ENCODE results near the gene PRKCA. TPM values are rescaled to one million over a fixed set of nuclear protein-coding genes. Genes with fewer than 3 reads are reported as not detected.

Gene PRKCA
- total RNA-seq, 1 donor from 2014 or later: 14.9 TPM

DNA sequence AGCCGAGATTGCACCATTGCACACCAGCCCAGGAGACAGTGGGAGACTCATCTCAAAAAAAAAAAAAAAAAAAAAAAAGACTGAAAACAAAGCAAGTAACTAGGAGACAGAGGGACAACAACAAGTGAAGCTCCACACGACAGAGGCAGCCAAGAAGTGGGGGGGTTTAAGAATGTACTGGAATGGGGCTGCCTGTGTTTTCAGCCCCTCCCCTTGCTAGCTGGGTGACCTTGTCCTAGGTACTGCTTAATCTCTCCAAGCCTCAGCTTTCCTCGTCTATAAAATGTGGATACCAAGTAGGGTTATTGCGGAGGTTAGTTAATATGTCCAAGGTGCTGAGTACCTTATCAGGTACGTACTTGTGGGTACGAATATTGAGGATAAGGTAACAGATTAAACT, 368.7 kb downstream of the PRKCA start:
- no peak for DNase-seq (ENCODE audit: low spot score)

DNA sequence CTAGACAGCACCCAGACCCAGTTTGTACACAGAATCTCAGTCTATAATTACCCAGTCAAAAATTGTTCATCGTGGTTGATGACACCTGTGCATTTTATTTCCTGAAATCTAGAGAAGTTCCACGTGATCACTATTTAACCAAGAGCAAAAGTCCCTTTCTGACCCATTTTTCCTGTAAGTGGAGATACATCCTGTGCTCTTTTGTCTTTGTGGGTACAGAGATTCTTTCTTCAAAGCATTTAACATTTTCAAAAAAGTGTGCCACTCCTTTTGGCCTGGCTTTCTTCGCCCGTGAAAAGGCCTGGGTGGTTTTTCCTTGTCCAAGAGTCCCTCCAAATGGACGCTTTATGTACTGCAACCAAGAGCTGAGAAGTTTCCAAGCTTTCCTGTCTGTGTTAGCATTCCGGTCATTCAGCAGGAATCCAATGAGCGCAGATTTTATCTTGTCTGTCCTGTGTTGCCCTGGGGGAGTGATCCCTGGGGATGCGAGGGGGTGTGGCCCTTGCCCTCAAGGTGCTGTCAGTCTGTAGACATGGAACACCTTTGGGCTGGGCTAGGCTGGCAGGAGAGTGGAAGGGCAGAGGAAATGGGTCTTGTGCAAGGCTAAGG, 371.4 kb downstream of the PRKCA start:
- no peak for DNase-seq (ENCODE audit: low spot score)

DNA sequence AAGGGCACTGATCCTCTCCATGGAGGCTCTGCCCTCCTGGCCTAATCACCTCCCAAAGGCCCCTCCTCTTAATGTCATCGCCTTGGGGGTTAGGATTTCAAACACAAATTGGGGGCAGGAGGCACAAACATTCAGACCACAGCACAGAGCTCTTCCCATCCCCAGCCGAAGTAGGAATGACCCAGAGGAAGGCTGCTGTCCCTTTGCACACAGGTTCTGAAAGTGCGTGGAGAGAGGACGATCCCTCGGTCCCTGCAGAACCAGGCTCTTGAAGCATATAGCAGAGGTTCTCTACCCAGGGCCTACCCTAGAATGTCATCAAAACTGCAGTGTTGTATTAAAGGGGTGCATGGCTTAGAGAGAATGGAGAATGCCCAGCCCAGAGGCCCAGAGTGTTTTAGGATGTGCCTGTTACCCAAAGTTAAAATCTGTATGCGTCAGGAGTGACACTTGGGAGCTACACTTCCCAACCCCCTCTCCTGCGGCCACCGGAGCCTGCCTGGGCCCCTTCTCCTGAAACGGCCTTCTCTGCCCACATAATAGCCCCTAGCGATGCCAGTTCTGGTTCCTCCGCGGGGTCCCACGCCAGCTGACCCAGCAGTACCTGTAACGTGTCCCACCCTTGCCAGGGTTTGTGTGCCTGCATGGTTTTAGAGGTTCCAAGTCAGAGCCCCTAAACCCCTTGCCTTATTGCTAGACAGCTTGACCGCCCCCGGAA, 373.0 kb downstream of the PRKCA start:
- DNase-seq (ENCODE audit: low spot score): no peak

DNA sequence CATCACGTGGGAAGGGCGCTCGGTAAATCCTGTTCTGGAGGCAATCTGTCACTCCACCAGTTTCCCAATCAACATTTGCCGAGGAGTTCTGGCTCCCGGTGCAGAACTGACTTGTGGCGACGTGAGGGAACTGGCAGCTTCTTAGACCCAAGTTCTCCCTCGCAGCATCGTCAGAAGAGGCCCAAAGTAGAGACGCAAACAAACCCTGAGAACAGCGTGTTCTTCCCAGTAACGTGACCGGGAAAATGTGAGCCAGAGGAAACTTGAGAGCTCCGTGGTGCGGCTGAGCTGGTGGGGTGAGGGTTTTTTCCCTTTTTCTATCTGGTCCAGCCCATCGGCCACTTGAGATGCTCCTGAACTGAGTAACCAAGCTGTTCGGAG, 373.6 kb downstream of the PRKCA start:
- no peak for DNase-seq (ENCODE audit: low spot score)

DNA sequence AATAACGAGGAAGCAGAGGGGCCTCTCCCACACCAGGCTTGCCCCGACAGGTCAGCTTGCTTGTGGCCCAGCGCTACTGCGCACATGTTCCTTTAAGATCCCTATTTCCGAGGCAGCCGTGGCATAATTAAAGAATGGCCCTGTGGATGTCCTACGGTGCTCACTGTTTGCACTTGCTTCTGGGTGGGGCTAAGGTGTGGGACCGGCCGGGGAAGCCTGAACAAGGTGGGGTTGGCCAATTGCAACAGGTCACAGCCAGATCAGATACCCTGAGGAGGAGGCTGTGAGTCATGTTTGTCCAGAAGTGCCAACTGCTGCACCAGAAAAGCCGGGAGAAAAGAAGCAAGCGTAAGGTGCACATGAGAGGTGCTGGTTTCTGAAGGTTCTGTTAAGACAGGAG, 374.0 kb downstream of the PRKCA start:
- no peak for DNase-seq (ENCODE audit: low spot score)

DNA sequence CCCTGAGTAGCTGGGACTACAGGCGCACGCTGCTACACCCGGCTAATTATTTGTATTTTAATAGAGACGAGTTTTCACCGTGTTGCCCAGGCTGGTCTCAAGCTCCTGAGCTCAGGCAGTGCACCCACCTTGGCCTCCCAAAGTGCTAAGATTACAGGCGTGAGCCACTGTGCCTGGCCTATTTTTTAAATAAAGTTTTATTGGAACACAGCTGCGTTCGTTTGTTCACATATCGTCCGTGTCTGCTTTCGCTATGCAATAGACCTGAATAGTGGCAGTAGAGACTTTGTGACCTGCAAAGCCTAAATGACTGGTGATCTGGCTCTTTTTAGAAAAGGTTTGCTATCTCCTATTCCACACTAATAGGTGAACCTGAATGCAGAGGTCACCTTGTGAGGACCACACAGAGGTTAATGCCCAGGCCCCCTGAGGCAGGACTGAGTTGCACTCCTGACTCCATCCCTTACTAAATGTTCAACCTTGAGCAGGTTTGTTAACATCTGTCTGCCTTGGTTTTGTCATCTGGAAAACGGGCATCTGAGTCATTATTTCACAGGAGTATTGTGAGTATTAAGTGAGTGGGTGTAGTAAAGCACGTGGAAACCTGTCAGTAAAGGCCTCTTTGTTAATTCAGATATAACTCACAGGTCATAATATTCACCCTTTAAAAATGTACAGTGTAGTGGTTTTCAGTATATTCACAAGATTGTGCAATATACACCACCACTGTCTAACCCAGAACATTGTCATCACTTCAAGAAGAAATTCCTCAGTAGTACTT, 375.0 kb downstream of the PRKCA start:
- no peak for DNase-seq (ENCODE audit: low spot score)

DNA sequence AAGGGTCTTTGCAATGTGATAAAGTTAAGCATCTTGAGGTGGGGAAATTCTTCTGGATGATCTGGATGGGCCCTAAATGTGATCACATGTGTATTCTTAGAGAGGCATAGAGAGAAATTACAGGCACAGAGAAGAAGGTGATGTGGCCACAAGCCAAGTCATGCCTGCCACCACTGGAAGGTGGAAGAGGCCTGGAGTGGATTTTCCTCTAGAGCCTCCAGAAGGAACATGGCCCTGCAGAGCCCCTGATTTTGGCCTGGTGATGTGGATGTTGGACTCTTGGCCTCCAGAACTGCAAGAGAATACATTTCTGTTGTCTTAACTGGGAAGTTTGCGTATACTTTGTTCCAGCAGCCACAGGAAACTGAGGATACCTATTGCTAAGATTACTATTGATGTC, 375.6 kb downstream of the PRKCA start:
- DNase-seq (ENCODE audit: low spot score): no peak

DNA sequence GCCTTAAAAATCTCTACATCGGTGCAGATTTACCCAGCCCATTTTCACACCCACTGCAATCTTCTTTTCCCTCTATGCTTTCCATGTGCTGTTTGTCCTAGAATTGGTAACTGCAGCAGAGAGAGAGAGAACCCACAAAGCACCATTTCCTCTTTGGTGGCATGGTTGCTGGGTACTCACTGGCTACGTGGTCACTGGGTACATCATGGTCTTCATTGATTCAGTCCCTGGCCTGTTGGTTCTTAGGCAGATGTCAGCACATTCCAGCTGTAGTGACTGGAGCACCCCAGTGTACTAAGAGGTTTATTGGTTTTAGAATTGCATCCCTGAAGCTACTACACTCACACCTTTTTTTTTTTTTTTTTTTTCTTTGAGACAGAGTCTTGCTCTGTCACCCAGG, 376.4 kb downstream of the PRKCA start:
- DNase-seq (ENCODE audit: low spot score): no peak

DNA sequence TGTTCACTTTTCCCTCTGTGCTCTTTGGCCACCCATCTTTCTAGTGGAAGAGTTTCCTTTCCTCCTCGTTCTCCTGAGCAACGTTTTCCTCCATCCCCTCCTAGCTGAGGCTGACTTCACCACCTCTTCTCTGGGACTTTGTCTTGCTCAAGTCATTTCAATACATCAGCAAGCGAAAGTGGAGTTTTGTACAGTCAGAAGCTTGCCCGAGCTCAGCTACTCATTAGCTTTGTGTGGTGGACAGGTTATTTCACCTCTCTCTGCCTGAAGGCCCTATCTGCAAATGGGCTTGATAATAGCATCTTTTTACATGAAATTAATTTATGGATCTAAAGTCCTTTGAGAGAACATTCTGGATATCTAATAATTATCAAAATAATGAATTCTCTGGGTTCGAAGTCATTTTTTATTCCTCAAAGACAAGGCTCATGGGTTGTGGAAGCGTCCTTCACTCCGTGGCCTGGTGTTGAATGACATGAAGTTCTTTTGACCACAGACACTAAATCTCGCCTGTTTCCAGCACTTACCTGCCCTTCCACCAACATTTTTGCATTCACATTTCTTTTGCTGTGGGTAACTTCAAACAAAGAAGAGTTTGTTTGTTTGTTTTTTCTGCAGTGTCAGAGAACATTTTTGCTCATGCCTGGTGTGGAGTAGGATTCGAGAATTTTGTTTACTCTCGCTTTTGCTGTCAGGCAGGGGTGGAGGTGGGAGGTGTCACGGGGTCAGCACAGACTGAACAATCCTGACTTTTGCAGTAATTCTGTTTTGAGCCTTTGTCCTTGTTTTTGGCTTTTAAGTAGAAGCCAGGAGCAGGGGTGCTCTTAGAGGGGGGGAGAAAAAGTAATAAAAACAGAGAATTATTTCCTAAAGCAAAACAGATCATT, 377.5 kb downstream of the PRKCA start:
- DNase-seq (ENCODE audit: low spot score): no peak

DNA sequence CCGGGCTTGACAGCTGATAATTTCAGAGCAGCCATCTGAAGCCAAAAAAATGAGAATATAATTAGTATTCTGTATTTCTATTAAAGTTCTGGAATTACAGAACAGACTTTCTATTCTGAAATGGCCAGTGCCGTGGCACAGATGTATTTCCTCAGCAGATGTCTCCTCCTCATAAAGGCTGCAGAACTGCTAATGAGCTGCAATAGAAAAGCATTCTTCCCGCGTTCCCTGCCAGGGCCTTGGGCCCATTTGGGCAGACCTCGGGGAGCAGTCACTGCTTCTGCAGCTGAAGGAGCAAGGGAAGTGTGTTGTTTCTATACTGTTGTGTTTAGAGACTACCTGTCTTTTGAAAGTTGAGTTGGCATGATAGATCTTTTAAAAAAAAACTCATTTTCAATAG, 379.9 kb downstream of the PRKCA start:
- DNase-seq (ENCODE audit: low spot score): no peak

DNA sequence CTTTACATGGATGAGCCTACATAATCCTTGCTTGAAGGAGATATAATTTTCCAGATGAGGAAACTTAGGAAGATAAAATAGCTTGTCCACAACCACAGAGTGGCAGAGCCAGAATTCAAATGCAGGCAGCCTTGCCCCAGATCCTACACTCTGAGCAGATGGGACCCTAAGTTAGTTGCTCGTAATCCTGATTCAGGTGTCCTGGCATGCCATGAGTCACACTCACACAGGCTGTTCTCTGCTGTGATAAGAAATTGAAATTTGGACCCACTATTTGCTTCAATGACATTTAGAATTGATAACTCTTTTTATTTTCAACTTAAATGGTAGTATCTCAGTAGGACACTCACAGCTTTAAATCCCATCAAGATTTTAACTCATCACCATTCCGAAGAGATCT, 381.8 kb downstream of the PRKCA start:
- DNase-seq (ENCODE audit: low spot score): no peak

DNA sequence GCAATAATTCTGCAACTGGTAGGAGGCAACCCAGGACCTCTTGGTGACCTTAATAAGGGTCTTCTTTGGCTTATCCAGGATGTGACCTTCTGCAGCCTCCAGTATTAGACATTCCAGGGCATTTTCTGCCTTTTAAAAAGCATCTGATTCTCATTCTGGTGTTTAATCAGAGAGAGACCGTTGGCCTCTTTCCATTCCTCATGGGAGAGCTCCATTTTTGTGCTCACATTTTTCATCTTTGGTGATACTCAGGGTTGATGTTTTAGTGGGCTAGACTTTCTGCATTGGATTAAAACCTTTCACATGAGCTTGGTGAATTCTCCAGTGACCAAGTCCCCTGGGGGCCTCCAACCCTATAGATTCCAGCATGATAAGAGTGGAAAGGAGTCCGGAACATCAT, 382.3 kb downstream of the PRKCA start:
- no peak for DNase-seq (ENCODE audit: low spot score)

DNA sequence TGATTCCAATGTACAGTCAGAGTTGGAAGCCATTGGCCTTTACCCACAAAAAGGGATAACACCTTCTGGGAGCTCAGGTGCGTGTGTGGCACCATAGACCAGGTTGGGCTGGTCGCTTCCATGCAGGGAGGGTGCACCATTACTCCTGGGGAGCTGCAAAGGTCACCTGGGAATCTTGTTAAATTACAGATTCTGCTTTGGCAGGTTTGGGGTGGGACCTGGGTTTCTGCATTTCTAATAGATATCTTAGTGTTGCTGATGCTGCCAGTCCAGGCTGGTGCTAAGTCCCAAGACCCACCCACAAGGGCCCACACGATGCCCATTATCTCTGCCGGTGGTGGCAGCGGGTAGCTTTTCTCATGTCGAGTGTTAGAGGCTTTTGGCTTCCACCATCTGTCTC, 384.2 kb downstream of the PRKCA start:
- no peak for DNase-seq (ENCODE audit: low spot score)

DNA sequence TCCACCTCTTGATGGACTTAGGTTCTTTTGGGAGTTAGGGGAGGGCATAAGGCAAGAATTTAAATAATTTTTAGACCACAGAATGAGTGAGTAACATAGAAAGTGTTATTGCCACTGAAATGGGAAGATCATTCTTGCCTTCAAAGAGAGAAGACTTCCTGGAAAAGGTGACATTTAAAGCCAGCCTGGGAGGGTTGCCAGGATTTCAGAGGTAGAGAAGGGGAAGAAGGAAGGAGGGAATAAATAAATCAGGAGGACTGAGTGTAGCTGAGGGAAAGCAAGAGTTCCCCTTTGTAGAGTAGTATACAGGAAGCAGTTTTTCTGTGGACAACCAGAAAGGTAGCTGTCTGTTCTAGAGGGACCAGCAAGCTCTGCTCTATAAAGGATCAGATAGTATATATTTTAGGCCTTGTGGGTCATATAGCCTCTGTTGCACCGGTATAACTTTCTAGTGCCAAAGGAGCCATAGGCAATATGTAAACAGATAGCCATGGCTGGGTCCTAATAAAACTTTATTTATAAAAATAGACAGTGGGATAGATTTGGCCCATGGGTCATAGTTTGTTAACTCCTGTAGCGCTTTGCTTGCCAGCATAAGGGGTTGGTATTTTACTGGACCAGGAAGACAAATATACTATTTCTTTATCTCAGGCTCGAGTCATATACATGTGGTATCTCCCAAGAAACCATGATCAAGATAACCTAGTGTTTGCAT, 385.3 kb downstream of the PRKCA start:
- no peak for DNase-seq (ENCODE audit: low spot score)

DNA sequence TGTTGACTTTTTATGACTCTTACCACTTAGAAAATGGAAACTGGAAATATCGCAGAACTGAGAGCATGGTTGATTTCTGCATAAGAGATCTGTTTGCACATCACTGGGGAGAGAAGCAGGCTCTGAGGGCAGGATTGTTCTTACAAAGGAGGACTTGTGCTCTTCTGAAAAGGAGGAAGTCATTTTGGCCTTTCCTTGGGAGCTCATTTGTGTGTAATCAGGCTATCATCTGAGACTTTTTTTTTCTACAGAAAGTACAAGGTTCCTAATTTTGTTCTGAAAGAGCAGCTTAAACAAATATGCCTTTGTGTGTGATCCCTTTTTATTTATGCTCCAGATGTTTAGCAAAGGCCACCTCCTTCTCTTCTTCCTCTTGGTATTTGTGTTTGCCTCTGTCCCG, 386.8 kb downstream of the PRKCA start:
- no peak for DNase-seq (ENCODE audit: low spot score)

DNA sequence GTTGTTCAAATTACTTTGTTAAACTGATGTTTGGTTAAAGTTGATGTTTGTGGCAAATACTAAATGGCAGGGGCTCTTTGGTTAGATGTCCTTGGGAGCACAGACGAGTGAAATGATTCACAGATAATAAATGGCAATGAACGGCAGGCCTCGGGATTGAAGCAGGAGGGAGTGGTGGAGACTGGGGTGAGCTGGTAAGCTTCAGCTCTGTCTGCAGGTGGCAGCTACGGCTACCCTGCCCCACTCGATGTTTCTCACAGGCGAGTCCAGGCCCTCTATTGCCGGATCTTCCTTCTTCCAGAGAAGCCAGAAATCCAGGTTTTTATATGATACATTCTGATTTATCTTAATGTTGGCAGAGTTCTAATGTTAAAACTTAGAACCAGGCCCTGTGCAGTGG, 387.8 kb downstream of the PRKCA start:
- no peak for DNase-seq (ENCODE audit: low spot score)

DNA sequence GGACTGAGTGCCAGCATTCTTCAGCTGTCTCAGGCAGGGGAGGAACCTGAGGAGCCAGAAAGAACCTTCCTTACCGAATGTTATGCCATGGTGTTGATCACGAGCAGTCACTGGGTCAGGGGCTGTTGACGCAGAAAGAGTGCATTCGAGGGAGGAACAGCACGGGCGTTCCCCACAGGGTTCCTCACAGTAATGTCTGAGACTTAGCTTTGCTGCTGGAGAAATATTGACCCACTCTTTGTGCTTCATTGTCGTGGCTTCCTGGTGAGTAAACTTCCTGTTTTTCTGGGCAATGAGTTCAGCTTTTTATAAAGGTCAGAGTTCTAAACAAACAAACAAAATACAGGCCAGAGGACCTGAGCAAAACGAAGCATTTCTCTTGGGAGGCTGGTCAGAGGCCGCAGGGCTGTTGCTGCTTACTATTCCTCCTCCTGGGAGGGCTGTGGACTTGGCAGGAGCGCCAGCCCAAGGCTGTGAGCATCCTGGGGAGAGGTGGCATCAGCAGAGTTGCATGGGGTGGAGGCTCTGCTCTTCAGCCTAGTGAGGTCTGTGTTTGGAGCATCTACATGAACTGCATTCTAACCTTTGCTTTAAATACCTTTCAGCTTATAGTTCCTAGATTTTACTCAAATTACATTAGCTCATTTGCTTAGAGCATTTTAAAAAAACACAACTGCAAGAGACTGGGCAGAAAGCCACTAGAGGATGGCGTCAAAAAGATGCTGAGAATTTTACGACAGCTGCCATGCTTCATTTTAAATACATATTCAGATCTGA, 389.4 kb downstream of the PRKCA start:
- peak; percentile 59 for DNase-seq (ENCODE audit: low spot score)

DNA sequence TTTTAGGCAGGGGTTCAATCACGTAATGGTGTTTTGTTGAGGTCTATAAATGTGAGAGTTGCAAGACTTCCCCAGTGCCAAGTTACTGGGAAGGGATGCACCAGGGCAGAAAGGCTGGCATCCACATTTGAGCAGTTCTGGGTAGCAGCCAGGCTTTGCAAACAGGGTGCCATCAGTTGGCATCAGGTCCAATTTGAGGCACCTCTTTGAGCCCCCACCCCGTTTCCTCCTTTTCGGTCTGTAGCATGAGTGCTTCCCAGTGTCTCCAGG, 389.9 kb downstream of the PRKCA start:
- DNase-seq (ENCODE audit: low spot score): no peak

DNA sequence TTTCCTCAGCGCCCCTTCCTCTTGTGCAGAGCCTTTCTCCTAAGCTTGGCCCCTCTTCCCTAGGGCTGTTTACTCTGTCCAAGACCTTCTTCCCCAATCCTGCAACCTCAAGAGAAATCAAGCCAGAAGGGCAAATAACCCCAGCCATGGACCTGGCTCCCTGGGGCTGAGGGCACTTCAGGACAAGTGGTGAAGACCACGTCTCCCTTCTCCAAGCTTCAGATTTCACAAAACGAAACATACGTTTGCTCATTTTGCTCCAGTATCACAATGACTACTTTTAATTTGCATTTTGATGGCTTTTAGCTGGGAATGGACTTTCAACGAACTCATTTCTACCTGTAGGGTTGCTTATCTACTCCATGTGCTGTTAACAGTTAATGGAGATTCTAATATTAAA, 392.7 kb downstream of the PRKCA start:
- DNase-seq (ENCODE audit: low spot score): no peak

DNA sequence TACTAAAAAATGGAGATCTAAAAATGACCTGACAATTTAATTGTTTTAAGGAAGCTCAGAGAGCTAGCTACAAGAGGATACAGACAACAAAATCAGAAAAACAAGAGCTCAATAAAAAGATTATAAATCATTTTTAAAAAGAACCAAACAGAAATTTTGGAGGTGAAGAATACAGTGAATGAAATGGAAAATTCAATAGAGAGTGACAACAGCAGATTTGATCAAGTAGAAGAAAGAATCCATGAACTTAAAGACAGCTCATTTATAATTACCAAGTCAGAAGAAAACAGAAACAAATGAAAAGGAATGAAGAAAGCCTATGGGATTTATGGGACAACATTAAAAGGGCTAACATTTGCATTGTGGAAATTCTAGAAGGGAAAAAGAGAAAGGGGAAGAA, 395.9 kb downstream of the PRKCA start:
- no peak for DNase-seq (ENCODE audit: low spot score)

Measured in mesenteric fat pad (tissue), 1 donor.